ENCODE measurements around the gene LTN1.

LTN1 gene

DNA sequence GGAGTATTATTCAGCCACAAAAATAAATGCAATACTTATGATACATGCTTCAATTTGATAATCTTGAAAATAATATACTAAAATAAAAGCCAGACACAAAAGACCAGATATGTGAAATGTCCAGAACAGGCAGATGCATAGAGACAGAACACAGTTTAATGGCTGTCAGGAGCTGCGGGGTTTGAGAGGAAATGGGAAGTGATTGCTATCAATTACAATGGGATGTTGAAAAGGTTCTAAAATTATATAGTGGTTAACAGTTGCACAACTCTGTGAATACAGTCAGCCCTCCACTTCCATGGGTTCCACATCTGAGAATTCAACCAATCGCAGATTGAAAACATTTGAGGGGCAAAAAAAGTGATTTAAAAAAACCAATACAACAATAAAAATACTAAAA is 54.0 kb downstream of the LTN1 start:
- TF ChIP-seq CEBPB (IDR thresholded peaks at IDR 0.05): no peak
- TF ChIP-seq RAD21 (IDR thresholded peaks at IDR 0.05; ENCODE audit: low read depth): no peak
- no peak for TF ChIP-seq FOXM1 (IDR thresholded peaks at IDR 0.05; ENCODE audit: borderline replicate concordance, low read depth)
- no peak for TF ChIP-seq NFIC (IDR thresholded peaks at IDR 0.05)
- no peak for TF ChIP-seq ZBTB7A (IDR thresholded peaks at IDR 0.05; ENCODE audit: low read depth)
- TF ChIP-seq, protein P1, sequence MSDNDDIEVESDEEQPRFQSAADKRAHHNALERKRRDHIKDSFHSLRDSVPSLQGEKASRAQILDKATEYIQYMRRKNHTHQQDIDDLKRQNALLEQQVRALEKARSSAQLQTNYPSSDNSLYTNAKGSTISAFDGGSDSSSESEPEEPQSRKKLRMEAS (IDR thresholded peaks at IDR 0.05): no peak
- no peak for TF ChIP-seq TCF12 (IDR thresholded peaks at IDR 0.05; ENCODE audit: low read depth)
- no peak for TF ChIP-seq REST (IDR thresholded peaks at IDR 0.05; ENCODE audit: low read depth)
- no peak for TF ChIP-seq EGR1 (IDR thresholded peaks at IDR 0.05)
- TF ChIP-seq CREB1 (IDR thresholded peaks at IDR 0.05; ENCODE audit: low read depth): no peak
- no peak for TF ChIP-seq TEAD4 (IDR thresholded peaks at IDR 0.05)
- TF ChIP-seq, protein P2, sequence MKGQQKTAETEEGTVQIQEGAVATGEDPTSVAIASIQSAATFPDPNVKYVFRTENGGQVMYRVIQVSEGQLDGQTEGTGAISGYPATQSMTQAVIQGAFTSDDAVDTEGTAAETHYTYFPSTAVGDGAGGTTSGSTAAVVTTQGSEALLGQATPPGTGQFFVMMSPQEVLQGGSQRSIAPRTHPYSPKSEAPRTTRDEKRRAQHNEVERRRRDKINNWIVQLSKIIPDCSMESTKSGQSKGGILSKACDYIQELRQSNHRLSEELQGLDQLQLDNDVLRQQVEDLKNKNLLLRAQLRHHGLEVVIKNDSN (IDR thresholded peaks at IDR 0.05): no peak
- TF ChIP-seq TAF1 (IDR thresholded peaks at IDR 0.05; ENCODE audit: low read depth): no peak
- no peak for TF ChIP-seq YY1 (IDR thresholded peaks at IDR 0.05; ENCODE audit: low read depth)
- TF ChIP-seq EP300 (IDR thresholded peaks at IDR 0.05; ENCODE audit: borderline replicate concordance): no peak

DNA sequence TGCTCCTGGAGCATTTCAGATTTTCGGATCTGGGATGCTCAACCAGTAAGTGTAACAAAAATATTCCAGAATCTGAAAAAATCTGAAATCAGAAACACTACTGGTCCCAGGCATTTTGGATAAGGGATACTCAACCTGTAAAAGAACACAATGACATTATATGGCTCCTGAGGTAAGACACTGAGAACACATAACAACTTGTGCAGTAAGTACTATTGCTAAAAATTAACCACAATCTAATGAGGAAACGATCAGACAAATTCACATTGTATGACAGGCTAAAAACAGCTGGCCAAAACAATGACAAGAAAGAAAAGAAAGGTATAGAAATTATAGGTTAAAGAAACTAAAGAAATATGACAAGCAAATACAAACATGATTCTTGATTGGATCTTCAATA is 54.9 kb downstream of the LTN1 start:
- TF ChIP-seq TAF1 (IDR thresholded peaks at IDR 0.05; ENCODE audit: low read depth): no peak
- TF ChIP-seq REST (IDR thresholded peaks at IDR 0.05; ENCODE audit: low read depth): no peak
- TF ChIP-seq, protein P2 (IDR thresholded peaks at IDR 0.05): no peak
- TF ChIP-seq NFIC (IDR thresholded peaks at IDR 0.05): no peak
- TF ChIP-seq EGR1 (IDR thresholded peaks at IDR 0.05): no peak
- TF ChIP-seq, protein P1 (IDR thresholded peaks at IDR 0.05): no peak
- no peak for TF ChIP-seq ZBTB7A (IDR thresholded peaks at IDR 0.05; ENCODE audit: low read depth)
- no peak for TF ChIP-seq EP300 (IDR thresholded peaks at IDR 0.05; ENCODE audit: borderline replicate concordance)
- TF ChIP-seq TCF12 (IDR thresholded peaks at IDR 0.05; ENCODE audit: low read depth): no peak
- TF ChIP-seq TEAD4 (IDR thresholded peaks at IDR 0.05): no peak
- no peak for TF ChIP-seq FOXM1 (IDR thresholded peaks at IDR 0.05; ENCODE audit: borderline replicate concordance, low read depth)
- TF ChIP-seq CEBPB (IDR thresholded peaks at IDR 0.05): no peak

DNA sequence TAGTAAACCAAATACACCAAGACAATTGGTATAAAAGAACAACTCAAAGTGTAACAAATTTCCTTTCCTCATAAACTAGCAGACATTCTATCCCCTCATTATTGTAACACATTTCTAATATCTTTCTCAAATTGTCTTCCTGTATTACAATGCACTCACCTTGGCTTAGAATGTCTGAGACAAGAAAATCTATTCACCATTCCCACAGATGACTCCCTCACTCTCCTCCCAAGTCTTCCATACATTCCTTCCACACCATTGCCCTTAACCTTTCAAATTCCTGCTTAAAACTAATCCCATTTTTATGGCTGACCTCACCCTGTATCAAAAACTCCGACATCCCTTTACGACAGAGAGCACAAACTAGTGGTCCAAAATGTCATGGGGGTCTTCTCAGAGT is 56.0 kb downstream of the LTN1 start:
- TF ChIP-seq REST (IDR thresholded peaks at IDR 0.05; ENCODE audit: low read depth): no peak
- no peak for TF ChIP-seq EGR1 (IDR thresholded peaks at IDR 0.05)
- TF ChIP-seq YY1 (IDR thresholded peaks at IDR 0.05; ENCODE audit: low read depth): no peak
- no peak for TF ChIP-seq FOXM1 (IDR thresholded peaks at IDR 0.05; ENCODE audit: borderline replicate concordance, low read depth)
- TF ChIP-seq TEAD4 (IDR thresholded peaks at IDR 0.05): no peak
- TF ChIP-seq RAD21 (IDR thresholded peaks at IDR 0.05; ENCODE audit: low read depth): no peak
- TF ChIP-seq, protein P2 (IDR thresholded peaks at IDR 0.05): no peak
- TF ChIP-seq EP300 (IDR thresholded peaks at IDR 0.05; ENCODE audit: borderline replicate concordance): no peak
- TF ChIP-seq TAF1 (IDR thresholded peaks at IDR 0.05; ENCODE audit: low read depth): no peak
- no peak for TF ChIP-seq CREB1 (IDR thresholded peaks at IDR 0.05; ENCODE audit: low read depth)
- TF ChIP-seq TCF12 (IDR thresholded peaks at IDR 0.05; ENCODE audit: low read depth): no peak
- TF ChIP-seq ZBTB7A (IDR thresholded peaks at IDR 0.05; ENCODE audit: low read depth): no peak
- TF ChIP-seq CEBPB (IDR thresholded peaks at IDR 0.05): no peak
- TF ChIP-seq NFIC (IDR thresholded peaks at IDR 0.05): no peak
- TF ChIP-seq, protein P1 (IDR thresholded peaks at IDR 0.05): no peak

GRCh38 chr21:28936036-28936435 is 56.6 kb downstream of the LTN1 start:
- TF ChIP-seq EP300 (IDR thresholded peaks at IDR 0.05; ENCODE audit: borderline replicate concordance): no peak
- TF ChIP-seq TEAD4 (IDR thresholded peaks at IDR 0.05): no peak
- TF ChIP-seq ZBTB7A (IDR thresholded peaks at IDR 0.05; ENCODE audit: low read depth): no peak
- TF ChIP-seq FOXM1 (IDR thresholded peaks at IDR 0.05; ENCODE audit: borderline replicate concordance, low read depth): no peak
- TF ChIP-seq, protein P1 (IDR thresholded peaks at IDR 0.05): no peak
- no peak for TF ChIP-seq CEBPB (IDR thresholded peaks at IDR 0.05)
- TF ChIP-seq CREB1 (IDR thresholded peaks at IDR 0.05; ENCODE audit: low read depth): no peak
- no peak for TF ChIP-seq RAD21 (IDR thresholded peaks at IDR 0.05; ENCODE audit: low read depth)
- no peak for TF ChIP-seq YY1 (IDR thresholded peaks at IDR 0.05; ENCODE audit: low read depth)
- TF ChIP-seq, protein P2 (IDR thresholded peaks at IDR 0.05): no peak
- no peak for TF ChIP-seq TAF1 (IDR thresholded peaks at IDR 0.05; ENCODE audit: low read depth)
- no peak for TF ChIP-seq REST (IDR thresholded peaks at IDR 0.05; ENCODE audit: low read depth)
- TF ChIP-seq EGR1 (IDR thresholded peaks at IDR 0.05): no peak
- no peak for TF ChIP-seq NFIC (IDR thresholded peaks at IDR 0.05)
- TF ChIP-seq TCF12 (IDR thresholded peaks at IDR 0.05; ENCODE audit: low read depth): no peak

All from Ishikawa (cell line).